ENCODE measurements around the gene SLBP.

The SLBP gene

GRCh38 chr4:1727117-1728031, 15.3 kb upstream of the SLBP start:
- DNase-seq (ENCODE audit: low read depth in 2 of 2), result no peak

- peak; percentile 84 to 85 for DNase-seq (ENCODE audit: low read depth in 2 of 2)
These were observed 14.2 kb upstream of the SLBP start for GRCh38 chr4:1726146-1726934.

GRCh38 chr4:1725521-1725920, 13.4 kb upstream of the SLBP start:
- no peak for DNase-seq (ENCODE audit: low read depth in 2 of 2)

- DNase-seq (ENCODE audit: low read depth in 2 of 2), result no peak
These were observed 11.1 kb upstream of the SLBP start for GRCh38 chr4:1723131-1723801.

- DNase-seq (ENCODE audit: low read depth in 2 of 2), result no peak
These were observed 10.5 kb upstream of the SLBP start for GRCh38 chr4:1722551-1723118.

- no peak for DNase-seq (ENCODE audit: low read depth in 2 of 2)
These were observed 9.8 kb upstream of the SLBP start for GRCh38 chr4:1721666-1722550.

- peak; percentile 83 to 87 for DNase-seq (ENCODE audit: low read depth in 2 of 2)
These were observed 9.0 kb upstream of the SLBP start, which contains the start of the genes TACC3 and TMEM129 for GRCh38 chr4:1721003-1721665. TACC3 (plus strand) TSS chr4:1721521; CDS start chr4:1723422, 1,901 bp downstream. TMEM129 (minus strand) TSS chr4:1721323; CDS start chr4:1720837, 486 bp downstream.

- no peak for DNase-seq (ENCODE audit: low read depth in 2 of 2)
These were observed 8.3 kb upstream of the SLBP start for GRCh38 chr4:1720163-1720983.

- DNase-seq (ENCODE audit: low read depth in 2 of 2), result no peak
These were observed 6.2 kb upstream of the SLBP start for GRCh38 chr4:1718095-1718850.

GRCh38 chr4:1717129-1718094, 5.3 kb upstream of the SLBP start:
- no peak for DNase-seq (ENCODE audit: low read depth in 2 of 2)

GRCh38 chr4:1716065-1716945, 4.2 kb upstream of the SLBP start:
- DNase-seq (ENCODE audit: low read depth in 2 of 2), result no peak

GRCh38 chr4:1715002-1715758, 3.1 kb upstream of the SLBP start:
- no peak for DNase-seq (ENCODE audit: low read depth in 2 of 2)

GRCh38 chr4:1714303-1715001, 2.3 kb upstream of the SLBP start:
- DNase-seq (ENCODE audit: low read depth in 2 of 2), result no peak

- no peak for DNase-seq (ENCODE audit: low read depth in 2 of 2)
These were observed 1.1 kb upstream of the SLBP start for GRCh38 chr4:1713003-1713851.
